Tibial artery (tissue), 4 donors: ENCODE results near the gene CNTNAP2.

Source experiments
- DNase-seq, 2 donors: peaks; one replicate each; pipeline ENCODE4 v3.0.0-alpha.2; 2019
- H3K27ac ChIP-seq, 2 donors: fragments of 200-600 bp; sonication (generic) in 1 of 2; 1 replicate in 1 of 2; 2 replicates in 1 of 2; pipeline ENCODE4 v1.5.1; 2018 to 2019; ENCODE audit warnings: mild to moderate bottlenecking in 1 of 2
- H3K27me3 ChIP-seq, 2 donors: fragments of 200-600 bp; sonication (generic) in 1 of 2; one replicate each; pipeline versions ENCODE4 v1.5.1 to v1.6.0; 2016 to 2019
- H3K36me3 ChIP-seq, 3 donors: fragments of 200-600 bp; sonication (generic) in 2 of 3; one replicate each; pipeline ENCODE4 v1.5.1; 2016 to 2019; ENCODE audit warnings: mild to moderate bottlenecking in 2 of 3
- H3K4me1 ChIP-seq, 4 donors: fragments of 200-600 bp; sonication (generic) in 2 of 4; 1 replicate in 3 of 4; 2 replicates in 1 of 4; pipeline ENCODE4 v1.5.1; 2016 to 2019
- H3K4me3 ChIP-seq, 2 donors: fragments of 200-600 bp; sonication (generic) in 1 of 2; 1 replicate in 1 of 2; 2 replicates in 1 of 2; pipeline ENCODE4 v1.5.1; 2018 to 2019; ENCODE audit warnings: mild to moderate bottlenecking in 2 of 2
- H3K9me3 ChIP-seq, 3 donors: fragments of 200-600 bp; sonication (generic) in 1 of 3; one replicate each; pipeline ENCODE4 v1.5.1; 2016 to 2019
- CTCF ChIP-seq, 2 experiments: fragments of 200-600 bp in 1 of 2; fragments of 450-650 bp in 1 of 2; IDR thresholded peaks; one replicate each; pipeline ENCODE4 v1.5.1; 2017 to 2019; ENCODE audit warnings: antibody characterized with exemption in 2 of 2, mild to moderate bottlenecking in 1 of 2, moderate library complexity in 1 of 2
- intact Hi-C: fragments of 100-400 bp; cut with DNase I; formaldehyde crosslinking; loops from one replicate; pipeline ENCODE4 v1.15.0; 2023; ENCODE audit warnings: low total_unique reads

Gene CNTNAP2

DNA sequence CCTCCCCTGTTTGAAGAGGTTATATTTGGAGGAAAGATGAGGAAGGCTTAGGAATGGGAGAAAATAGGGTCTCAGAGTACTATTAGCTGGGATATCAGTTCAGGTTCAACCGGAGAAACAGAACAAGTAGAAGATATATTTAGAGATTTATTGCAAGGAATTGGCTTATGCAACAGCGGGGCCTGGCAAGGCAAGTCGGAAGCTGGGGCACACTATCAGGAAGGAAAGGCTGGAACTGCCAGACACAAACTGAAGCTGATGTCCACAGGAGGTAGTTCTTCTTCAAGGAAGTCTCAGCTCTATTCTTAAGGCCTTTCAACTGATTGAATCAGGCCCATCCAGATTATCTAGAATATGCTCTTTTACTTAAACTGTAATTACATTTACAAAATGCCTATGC, 1534.4 kb downstream of the CNTNAP2 start:
- no peaks in the 10 kb centered on the region for H3K36me3 ChIP-seq
- H3K27me3 ChIP-seq = no peaks in the 10 kb centered on the region
- intact Hi-C loops = no loop called here
- H3K4me1 ChIP-seq = no peaks in the 10 kb centered on the region
- H3K9me3 ChIP-seq = no peaks in the 10 kb centered on the region
- DNase-seq = no peak
- no peak overlapping the region for H3K4me3 ChIP-seq
- H3K27ac ChIP-seq = no peak overlapping the region
- no peak for TF ChIP-seq CTCF (IDR thresholded peaks at IDR 0.05)

GRCh38 chr7:147651601-147652000, 1535.0 kb downstream of the CNTNAP2 start:
- intact Hi-C loops = no loop called here
- TF ChIP-seq CTCF (IDR thresholded peaks at IDR 0.05) = no peak

DNA sequence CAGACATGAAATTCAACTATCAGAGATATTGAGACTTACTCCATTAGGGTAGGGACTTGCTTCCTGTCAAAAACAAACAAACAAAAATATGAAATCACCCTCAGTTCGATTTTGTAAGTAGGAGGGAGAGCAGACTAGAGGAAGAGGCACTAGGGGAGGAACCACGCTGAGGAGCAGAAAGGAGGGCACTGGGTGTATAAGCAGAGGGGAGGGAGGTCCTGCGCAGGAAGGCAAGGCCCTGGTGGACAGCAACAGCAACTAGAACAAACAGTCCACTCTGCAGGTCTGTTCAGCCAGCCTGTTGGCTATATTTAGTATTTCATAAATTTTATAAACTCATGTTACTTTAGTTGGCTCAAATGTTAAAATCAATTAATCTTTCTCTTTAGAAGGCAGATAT, 1536.9 kb downstream of the CNTNAP2 start:
- Histone ChIP-seq H3K9me3 (no peaks in the 10 kb centered on the region), H3K36me3 (no peaks in the 10 kb centered on the region), H3K27ac (no peak overlapping the region), H3K4me1 (no peaks in the 10 kb centered on the region), H3K27me3 (no peaks in the 10 kb centered on the region), H3K4me3 (no peak overlapping the region)
- intact Hi-C loops = no loop called here
- DNase-seq = no peak
- TF ChIP-seq CTCF (IDR thresholded peaks at IDR 0.05) = no peak

More at GRCh38 chr7:147651601-147652000, 1535.0 kb downstream of the CNTNAP2 start:
- DNase-seq = no peak
- Histone ChIP-seq H3K27me3 (no peaks in the 10 kb centered on the region), H3K9me3 (no peaks in the 10 kb centered on the region), H3K4me1 (no peaks in the 10 kb centered on the region), H3K27ac (no peak overlapping the region), H3K36me3 (no peaks in the 10 kb centered on the region), H3K4me3 (no peak overlapping the region)

DNA sequence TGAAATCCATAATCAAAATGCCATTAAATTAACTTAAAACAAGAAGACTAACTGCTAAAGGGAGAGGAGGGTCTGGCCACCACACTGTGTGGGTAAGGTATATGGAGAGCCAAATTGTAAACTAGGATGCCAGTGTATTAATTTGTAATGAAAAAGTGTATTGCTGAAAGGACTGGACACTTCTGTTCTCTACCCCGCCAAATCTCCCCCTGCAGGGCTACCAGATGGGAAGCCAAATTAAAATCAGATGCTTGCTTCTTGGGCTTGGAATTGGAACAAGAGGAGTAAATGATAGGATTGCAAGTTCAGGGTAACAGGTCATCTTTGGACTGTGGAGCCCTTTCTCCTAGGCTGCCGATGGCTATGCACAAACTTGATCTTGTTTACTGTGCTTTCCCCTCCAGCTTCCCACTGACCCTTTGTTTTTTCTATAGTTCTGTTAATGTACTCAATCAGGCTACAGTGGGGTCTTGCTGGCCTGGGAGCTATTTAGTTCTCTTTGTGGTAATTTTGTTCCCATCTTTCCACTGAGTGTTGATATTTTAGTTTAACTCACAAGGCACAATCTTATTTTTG, 1541.9 kb downstream of the CNTNAP2 start:
- H3K9me3 ChIP-seq = no peaks in the 10 kb centered on the region
- H3K36me3 ChIP-seq = no peaks in the 10 kb centered on the region
- no peaks in the 10 kb centered on the region for H3K4me1 ChIP-seq
- no peak for TF ChIP-seq CTCF (IDR thresholded peaks at IDR 0.05)
- H3K27ac ChIP-seq = no peak overlapping the region
- no peaks in the 10 kb centered on the region for H3K27me3 ChIP-seq
- intact Hi-C loops = no loop called here
- no peak for DNase-seq
- H3K4me3 ChIP-seq = no peak overlapping the region

- no peaks in the 10 kb centered on the region for H3K27me3 ChIP-seq
- no peak for DNase-seq
- no peak overlapping the region for H3K4me3 ChIP-seq
- intact Hi-C loops = no loop called here
- no peaks in the 10 kb centered on the region for H3K4me1 ChIP-seq
- H3K9me3 ChIP-seq = no peaks in the 10 kb centered on the region
- H3K27ac ChIP-seq = no peak overlapping the region
- H3K36me3 ChIP-seq = no peaks in the 10 kb centered on the region
- TF ChIP-seq CTCF (IDR thresholded peaks at IDR 0.05) = no peak
Measured at GRCh38 chr7:147659036-147659995, 1542.7 kb downstream of the CNTNAP2 start.
